GM21360 (cell line): ENCODE results near the gene STAMBPL1.

Experiments
- ATAC-seq: cut with Tn5 transposase; IDR thresholded peaks from one replicate; pipeline ENCODE4 v1.9.1; 2021; ENCODE audit warnings: mild to moderate bottlenecking, moderate library complexity; ENCODE audit not compliant: unreplicated experiment

Gene STAMBPL1

GRCh38 chr10:88890681-88891381 is 10.8 kb downstream of the STAMBPL1 start:
- no peak for ATAC-seq

DNA sequence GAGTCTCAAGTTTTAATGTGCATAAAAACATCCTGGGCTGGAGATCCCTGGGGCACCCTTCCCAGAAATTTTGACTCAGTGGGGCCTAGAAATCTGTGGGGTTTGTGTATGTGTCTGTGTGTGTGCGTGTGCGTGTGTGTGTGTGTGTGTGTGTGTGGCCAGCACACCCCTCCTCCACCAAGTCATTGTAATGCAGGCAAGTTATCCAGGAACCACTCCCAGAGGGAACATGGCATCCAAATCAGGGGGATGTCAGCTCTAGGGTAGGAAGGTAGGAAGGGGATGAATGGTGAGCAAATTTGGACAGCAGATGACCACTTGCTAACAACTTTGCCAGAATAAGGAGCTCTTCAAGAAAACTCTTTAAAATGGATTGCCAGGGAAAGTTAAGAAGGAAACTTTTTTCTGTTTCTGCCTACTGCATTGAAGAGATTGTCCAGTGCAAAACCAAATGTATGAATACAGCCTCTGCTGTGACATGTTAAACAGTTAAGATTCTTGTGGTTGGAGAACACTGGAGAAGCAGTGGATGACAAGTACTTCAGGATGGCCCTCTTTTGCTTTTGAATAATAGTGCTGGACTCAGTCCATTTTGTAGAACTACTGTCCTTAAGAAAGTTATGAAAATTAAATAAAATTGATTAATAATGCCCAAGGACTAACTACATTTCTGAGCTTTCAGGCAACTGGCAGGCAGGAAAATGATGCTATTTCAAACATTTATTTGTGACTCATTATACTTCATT is 12.3 kb downstream of the STAMBPL1 start:
- no peak for ATAC-seq

- no peak for ATAC-seq
Observed at GRCh38 chr10:88893611-88894010, 13.6 kb downstream of the STAMBPL1 start.

- no peak for ATAC-seq
Observed at GRCh38 chr10:88895250-88895649, 15.2 kb downstream of the STAMBPL1 start.

DNA sequence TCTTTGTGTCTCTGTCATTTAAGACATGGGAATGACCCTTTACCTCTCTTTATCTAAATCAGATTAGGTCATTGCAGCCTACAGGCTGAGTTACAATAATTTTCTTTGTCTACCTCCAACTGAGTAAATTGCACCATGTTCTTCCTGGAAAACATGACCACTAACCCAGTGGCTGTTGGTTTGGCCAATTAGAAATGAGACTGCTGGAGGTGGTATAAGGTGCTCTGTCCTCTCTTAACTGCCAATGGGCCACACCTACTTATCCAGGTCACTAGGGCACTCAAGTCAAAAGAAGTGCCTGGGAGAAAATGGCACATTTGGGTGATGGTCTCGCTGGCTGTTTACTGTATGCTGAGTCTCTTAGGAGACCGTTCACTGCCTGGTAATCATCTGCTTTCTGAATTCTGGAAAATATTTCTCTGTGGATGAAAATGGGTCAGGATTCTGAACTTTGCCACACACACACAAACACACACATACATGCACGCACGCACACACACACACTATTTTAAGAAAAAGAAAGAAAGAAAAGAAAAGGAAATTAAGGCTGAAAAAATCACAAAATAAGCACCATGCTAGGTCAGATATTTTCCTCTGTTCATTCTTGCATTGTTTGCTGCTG is 16.4 kb downstream of the STAMBPL1 start:
- no peak for ATAC-seq

DNA sequence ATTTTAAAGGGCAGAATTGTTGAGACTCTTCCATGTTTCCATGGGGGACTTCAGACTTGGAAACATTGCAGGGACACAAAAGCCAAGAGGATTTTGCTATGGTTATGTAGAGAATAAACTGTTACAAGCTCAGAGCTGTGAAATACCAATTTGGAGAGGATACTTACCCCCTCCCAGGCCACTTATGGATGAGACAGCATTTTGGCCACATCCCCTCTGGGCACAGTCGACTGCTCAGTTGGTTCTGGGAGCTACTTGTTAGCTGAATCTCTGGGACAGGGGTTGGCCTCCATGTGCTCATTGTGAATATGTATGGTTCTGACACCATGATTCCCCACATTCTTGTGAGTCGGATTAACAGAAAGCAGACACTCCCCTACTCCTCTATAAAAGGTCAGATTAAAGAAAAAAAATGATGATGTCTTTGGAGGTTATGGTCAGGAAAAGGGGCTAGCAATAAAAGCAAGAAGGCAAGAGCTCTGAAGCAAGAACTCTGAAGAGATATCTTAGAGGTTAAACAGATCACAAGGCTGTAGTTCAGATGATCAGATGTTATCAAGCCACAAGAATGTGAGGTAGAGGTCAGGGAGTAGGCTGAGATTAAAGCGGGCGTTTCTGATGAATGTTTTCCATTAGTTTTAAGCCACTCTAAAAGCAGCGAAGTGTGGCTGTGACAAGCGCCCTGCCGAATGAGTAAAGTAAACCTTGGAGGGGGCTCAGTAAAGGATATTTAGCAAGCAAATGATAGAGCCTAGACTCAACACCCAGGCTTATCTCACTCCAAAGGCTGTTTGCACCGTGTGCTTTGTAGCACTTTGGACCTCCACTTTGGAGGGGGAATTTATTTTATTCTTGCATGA is 17.2 kb downstream of the STAMBPL1 start:
- no peak for ATAC-seq

GRCh38 chr10:88898727-88899126 is 18.7 kb downstream of the STAMBPL1 start:
- ATAC-seq, result no peak

DNA sequence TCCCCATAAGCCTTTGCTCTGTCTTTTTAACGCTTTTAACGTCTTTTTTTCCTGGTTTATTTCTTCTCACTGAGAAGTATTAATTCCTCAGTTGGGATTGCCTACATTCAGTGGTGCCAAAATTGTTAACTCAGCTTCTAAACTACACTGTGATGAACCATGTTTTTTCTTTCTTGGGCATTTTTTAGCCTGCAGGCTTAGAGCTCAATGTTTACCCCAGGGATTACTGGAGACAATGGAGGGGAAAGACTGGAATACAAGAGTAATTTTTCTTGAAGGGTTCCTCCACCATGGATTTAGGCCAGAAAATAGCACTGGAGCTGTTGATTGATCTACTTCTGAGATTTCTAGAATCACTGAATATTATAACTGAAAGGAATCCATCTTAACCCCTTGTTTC is 19.8 kb downstream of the STAMBPL1 start:
- no peak for ATAC-seq

DNA sequence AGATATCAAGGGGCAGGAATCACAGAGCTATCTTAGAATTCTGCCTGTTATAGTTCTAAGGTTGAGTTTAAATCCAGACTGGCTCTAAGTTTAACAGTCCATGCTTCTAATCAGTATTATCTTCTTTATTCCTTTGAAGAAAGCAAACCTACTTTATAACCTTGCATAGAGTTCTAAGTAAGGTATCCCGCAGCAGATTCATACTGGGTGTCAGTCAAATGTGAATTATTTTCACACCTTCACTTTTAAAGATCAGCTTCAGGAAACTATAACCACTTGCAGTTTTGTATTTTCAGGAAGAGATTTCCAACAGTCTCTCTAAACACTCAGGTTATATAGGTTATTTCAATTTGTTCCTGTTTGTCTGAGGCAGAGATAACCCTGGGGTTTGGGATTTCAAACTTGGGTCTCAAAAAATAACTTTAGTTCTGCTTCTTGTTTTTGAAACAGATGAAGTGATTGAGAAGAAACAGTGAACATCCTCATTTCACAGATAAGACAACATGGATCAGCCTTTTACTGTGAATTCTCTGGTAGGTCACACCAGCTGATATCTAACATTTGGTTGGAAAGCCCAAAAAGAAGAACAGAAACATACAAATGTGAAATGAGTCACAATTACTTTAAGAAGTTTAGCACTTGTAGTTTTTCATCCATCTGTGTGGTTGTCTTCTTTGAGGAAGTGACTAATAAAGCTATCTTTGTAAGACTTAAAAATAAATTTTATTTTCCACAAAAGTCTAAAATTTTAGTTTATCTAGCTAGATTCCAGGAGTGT is 21.4 kb downstream of the STAMBPL1 start:
- ATAC-seq, result peak; percentile 79

- peak; percentile 35 for ATAC-seq
Observed at GRCh38 chr10:88901984-88902789, 22.1 kb downstream of the STAMBPL1 start.

DNA sequence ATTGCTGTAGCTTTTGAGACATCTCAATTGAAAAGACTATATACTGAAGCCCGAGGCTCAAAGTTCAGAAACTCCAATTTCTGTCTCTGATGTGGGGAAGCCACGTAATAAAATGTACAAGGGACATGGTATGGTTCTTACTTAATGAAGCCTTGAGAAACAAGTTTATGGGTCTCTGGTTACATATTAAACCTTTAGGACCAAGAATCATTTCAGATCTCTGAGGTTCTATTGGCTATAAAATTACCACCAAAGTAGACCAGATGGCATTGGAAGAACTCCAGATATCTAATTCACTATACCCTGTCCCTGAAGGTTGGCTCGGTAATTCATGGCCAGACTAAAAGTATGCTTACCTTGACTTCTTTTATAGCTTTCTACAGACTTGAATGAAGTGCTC is 23.7 kb downstream of the STAMBPL1 start:
- ATAC-seq, result no peak

GRCh38 chr10:88906921-88907320 is 26.9 kb downstream of the STAMBPL1 start:
- no peak for ATAC-seq

- no peak for ATAC-seq
Observed at GRCh38 chr10:88908194-88908593, 28.1 kb downstream of the STAMBPL1 start.

DNA sequence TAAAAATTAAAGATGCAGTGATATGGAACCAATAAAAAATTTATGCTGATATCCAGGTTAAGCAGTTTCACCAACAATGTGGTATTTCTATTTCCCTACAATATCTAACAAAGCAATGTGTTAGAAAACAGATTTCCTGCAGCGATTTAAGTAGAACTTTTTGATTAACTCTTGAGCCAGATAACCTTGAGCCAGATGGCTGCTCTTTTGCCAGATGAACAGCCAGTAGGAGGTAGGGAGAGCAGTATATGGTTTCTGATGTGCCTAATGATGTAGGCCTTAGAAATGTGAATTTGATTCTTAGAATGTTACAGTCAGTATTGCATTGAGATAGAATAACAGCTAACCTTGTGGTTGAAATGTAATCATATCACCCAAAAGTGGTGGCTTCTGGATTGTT is 31.1 kb downstream of the STAMBPL1 start:
- ATAC-seq, result no peak

DNA sequence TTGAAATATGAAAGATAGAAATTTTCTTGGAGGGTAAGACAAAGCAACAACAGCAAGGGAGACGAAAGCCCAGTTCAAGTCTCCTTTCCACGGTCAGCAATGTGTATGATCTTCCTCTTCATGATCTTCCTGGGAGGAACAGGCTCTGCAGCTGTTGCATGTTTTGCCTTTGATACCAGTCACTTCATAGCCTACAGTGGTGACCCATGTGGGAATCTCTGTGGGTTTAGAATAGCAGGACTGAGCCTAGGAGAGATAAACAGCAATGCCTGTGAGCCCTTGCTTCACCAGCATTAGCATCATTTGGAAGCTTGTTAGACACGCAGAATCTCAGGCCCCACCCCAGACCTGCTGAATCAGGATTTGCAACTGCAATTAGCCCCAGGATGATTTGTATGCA is 31.8 kb downstream of the STAMBPL1 start:
- no peak for ATAC-seq

DNA sequence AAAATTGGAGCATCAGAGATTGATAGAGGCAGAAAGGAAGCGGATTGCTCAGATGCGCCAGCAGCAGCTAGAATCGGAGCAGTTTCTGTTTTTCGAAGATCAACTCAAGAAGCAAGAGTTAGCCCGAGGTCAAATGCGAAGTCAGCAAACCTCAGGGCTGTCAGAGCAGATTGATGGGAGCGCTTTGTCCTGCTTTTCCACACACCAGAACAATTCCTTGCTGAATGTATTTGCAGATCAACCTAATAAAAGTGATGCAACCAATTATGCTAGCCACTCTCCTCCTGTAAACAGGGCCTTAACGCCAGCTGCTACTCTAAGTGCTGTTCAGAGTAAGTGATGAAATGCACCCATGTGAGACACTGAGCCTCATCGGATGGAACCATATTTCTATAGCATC is 33.1 kb downstream of the STAMBPL1 start:
- no peak for ATAC-seq

GRCh38 chr10:88913788-88914187 is 33.7 kb downstream of the STAMBPL1 start:
- ATAC-seq, result no peak

DNA sequence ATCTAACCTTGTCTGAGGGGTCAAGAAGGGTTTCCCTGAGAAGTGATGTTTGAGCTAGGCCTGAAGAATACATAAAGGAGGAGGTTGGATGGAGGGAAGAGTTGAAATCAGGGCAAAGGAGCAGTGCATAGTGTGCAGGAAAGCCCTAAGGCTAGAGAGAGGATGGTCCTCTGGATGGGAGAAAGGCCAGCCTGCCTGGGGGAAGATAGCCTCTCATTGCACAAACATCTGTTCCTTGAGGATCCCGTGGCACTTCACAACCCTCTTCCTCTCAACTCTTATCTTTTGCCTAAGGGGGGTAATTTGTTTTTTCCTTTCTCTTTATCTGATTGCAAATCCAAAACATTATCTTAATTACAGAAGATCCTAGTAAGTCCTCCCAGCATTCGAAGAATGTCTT is 35.7 kb downstream of the STAMBPL1 start:
- no peak for ATAC-seq

GRCh38 chr10:88916231-88916630 is 36.2 kb downstream of the STAMBPL1 start:
- no peak for ATAC-seq

DNA sequence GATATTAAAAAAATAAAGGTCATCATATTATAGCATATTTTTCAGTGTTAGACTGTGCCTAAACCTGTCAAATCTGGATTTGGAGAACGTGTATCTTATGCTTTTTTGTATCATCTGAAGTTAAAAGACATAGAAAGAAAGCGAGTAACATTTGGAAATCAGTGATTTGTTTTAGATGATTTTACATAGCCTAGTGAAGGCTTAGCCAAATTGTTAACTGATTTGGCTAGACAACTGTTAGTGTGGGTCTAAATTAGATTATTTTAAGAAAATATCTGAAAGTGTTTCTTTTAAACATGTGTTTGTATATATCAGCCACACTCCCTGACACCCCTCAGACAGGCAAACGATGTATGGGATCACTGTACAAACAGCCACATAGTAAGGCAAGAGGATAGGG is 36.9 kb downstream of the STAMBPL1 start:
- no peak for ATAC-seq
